Activated T-cell treated with anti-CD3 and anti-CD28 coated beads, Interleukin-2, amount 50 U/mL, for 24 hours (primary cell): ENCODE measurements around the gene NTRK3.

Experiments used
- DNase-seq: peaks from one replicate; pipeline ENCODE4 v3.0.0-alpha.2; 2020
- H3K27ac Mint-ChIP-seq: 2 replicates; pipeline ENCODE4 v1.8.0; 2020; ENCODE audit warnings: mild to moderate bottlenecking, mixed read lengths
- H3K27me3 Mint-ChIP-seq: 2 replicates; pipeline ENCODE4 v1.8.0; 2020; ENCODE audit warnings: mixed read lengths
- H3K36me3 Mint-ChIP-seq: 2 replicates; pipeline ENCODE4 v1.8.0; 2020; ENCODE audit warnings: low read depth, mixed read lengths
- H3K4me1 Mint-ChIP-seq: 2 replicates; pipeline ENCODE4 v1.8.0; 2020; ENCODE audit warnings: low read depth, mixed read lengths
- H3K4me3 Mint-ChIP-seq: 2 replicates; pipeline ENCODE4 v1.8.0; 2020; ENCODE audit warnings: mild to moderate bottlenecking, moderate library complexity, mixed read lengths
- H3K9me3 Mint-ChIP-seq: 2 replicates; pipeline ENCODE4 v1.8.0; 2020; ENCODE audit warnings: mixed read lengths

The NTRK3 gene

DNA sequence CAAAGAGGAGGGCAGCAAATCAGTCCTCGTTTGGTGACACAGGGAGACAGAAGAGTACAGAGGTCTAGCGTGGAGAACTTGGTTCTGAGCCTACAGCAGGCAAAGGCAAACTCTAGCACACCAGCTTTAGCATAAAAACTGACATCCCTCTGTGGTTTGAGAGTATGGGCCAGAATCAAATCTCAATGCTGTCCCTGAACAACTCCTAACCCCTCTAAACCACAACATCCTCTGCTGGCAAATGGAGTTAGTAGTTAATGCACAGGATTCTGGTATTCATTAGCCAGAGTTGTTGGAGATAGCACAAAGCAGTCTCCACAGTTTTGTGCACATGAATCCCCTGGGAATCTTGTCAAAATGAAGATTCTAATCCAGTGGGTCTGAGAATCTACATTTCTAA, 315.8 kb downstream of the NTRK3 start:
- Mint-ChIP-seq H3K4me1 (no peaks in the 10 kb centered on the region), H3K4me3 (no peak overlapping the region), H3K9me3 (no peaks in the 10 kb centered on the region), H3K36me3 (no peaks in the 10 kb centered on the region), H3K27ac (no peak overlapping the region), H3K27me3 (peaks cover 12% of the 10 kb centered on the region)
- no peak for DNase-seq

DNA sequence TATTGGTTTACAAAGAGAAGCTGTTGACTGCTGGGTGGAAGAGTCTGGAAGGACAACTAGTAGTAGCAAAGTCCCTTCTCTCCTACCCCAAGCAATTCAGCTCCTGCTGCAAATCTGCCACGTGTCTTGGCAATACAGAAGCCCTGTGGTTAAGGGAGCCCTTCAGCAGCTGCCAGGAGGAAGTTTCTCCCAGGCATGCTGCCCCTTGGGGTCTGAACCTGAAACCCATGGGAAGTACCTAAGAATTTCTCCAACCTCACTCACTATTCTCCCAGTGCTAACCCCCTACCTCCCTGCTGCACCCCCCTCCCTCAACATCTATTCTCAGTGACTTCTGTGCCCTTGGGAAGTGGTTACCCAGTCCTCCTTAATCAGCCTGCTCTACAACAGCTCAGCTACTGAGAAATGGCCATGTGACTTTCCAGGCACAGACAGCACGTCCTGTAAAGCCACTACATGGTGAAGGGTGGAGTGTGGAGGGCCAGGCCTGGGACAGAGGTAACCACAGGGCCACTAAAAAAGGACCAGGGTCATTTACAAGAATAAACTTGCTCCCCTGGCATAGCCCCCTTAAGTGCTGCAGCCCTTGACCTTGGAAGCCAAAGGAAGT, 316.6 kb downstream of the NTRK3 start:
- Mint-ChIP-seq H3K27me3 (peaks cover 12% of the 10 kb centered on the region), H3K27ac (no peak overlapping the region), H3K36me3 (no peaks in the 10 kb centered on the region), H3K4me1 (no peaks in the 10 kb centered on the region), H3K4me3 (no peak overlapping the region), H3K9me3 (no peaks in the 10 kb centered on the region)
- no peak for DNase-seq

DNA sequence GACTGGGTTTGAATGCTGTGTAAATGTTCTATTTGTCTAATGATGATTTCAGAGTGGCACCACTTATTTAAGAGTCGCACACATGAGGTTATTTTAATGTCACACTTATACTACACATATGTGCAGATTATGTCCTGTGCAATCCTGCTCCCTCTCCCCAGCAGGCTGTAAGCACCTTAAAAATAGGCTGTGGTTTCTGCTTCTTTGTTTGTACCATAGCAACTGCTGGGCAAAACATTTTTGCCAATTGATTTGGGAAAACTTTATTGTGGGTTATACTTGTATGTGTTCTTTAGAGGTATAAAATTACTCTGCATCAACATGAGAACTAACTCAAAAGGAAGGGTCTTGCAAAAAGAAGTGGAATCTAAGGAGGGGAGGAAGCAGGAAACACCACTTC, 318.5 kb downstream of the NTRK3 start:
- Mint-ChIP-seq H3K9me3 (no peaks in the 10 kb centered on the region), H3K4me1 (no peaks in the 10 kb centered on the region), H3K36me3 (no peaks in the 10 kb centered on the region), H3K27ac (no peak overlapping the region), H3K4me3 (no peak overlapping the region), H3K27me3 (peaks cover 12% of the 10 kb centered on the region)
- no peak for DNase-seq

DNA sequence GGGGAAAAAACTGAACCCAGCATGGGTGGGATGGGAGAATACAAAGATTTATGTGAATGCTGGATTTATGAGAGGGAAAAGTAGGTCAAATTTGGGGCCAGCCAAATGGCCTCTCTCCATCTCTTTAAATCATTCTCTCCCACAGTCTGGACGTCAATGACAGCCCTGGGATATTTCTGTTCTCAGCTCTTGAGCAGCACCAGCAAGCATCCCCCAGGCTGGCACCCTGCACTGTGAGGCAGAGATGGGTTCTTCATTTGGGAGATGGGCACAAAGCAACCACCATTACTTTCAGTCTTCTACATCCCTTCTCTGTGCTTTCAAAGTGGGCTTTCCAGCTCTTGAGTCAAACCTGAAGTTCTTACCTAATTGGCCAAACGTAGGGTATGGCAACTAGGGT, 321.0 kb downstream of the NTRK3 start:
- Mint-ChIP-seq H3K4me1 (no peaks in the 10 kb centered on the region), H3K27me3 (peaks cover 12% of the 10 kb centered on the region), H3K4me3 (no peak overlapping the region), H3K27ac (no peak overlapping the region), H3K9me3 (no peaks in the 10 kb centered on the region), H3K36me3 (no peaks in the 10 kb centered on the region)
- no peak for DNase-seq

DNA sequence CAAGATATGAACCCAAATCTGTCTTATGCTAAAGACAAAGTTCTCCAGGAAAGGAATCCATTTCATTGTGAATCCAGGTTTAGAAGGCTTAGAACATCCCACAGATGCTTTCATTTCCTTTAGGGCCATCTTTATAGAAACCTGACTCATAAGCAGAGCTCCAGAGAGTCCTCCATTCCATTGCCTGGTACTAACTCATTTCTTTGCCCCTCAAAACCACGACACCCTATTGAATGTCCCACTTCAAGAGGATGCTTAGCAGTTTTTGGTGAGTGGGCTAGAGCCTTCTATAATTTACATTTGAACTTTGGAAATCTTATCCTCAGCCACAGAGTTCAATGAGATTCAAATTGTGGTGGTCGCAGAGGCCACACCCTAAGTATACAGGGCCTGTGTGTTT, 325.0 kb downstream of the NTRK3 start:
- H3K36me3 Mint-ChIP-seq = no peaks in the 10 kb centered on the region
- no peak overlapping the region for H3K4me3 Mint-ChIP-seq
- no peak overlapping the region for H3K27ac Mint-ChIP-seq
- no peaks in the 10 kb centered on the region for H3K4me1 Mint-ChIP-seq
- no peak for DNase-seq
- H3K27me3 Mint-ChIP-seq = no peaks in the 10 kb centered on the region
- no peaks in the 10 kb centered on the region for H3K9me3 Mint-ChIP-seq

DNA sequence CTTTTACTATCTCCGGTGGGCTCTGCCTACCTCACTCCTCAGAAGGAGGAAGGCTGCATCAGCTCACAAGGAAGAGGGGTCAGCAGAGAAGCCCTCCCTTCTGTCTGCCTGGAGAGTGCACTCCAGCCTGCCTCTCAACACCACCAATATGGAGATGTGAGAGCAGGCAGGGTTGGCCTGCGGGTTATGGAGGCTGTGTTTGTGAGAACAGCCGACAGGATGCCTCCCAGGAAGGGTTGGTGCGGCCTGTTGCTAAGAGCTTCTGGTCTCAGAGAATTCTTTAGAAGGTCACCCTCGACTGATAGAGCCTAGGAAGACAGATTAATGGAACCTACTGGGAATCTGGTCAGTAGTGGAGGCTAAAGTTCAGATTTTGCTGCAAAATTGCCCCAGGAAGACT, 326.1 kb downstream of the NTRK3 start:
- no peaks in the 10 kb centered on the region for H3K4me1 Mint-ChIP-seq
- H3K36me3 Mint-ChIP-seq = no peaks in the 10 kb centered on the region
- no peak for DNase-seq
- no peak overlapping the region for H3K4me3 Mint-ChIP-seq
- H3K27me3 Mint-ChIP-seq = no peaks in the 10 kb centered on the region
- no peak overlapping the region for H3K27ac Mint-ChIP-seq
- no peaks in the 10 kb centered on the region for H3K9me3 Mint-ChIP-seq

DNA sequence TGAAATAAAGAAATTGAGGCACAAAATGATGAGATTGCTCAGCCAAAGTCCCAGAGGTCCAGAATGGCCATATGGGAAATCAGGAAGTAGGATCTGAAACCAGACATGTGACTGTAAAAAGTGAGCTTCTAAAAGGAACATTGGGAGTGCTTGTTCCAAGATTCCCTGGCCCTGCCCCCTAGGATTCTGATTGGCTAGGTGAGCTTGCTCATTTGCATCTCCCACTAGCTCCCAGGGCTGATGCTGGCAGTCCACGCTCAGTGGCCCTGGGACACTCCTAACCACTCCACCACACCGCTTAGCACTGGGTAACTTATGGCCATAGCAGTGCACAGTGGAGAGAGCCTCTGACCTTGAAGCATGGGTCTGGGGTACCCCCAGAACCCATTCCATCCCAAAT, 326.7 kb downstream of the NTRK3 start:
- H3K4me3 Mint-ChIP-seq = no peak overlapping the region
- no peaks in the 10 kb centered on the region for H3K9me3 Mint-ChIP-seq
- H3K27me3 Mint-ChIP-seq = no peaks in the 10 kb centered on the region
- DNase-seq = no peak
- H3K27ac Mint-ChIP-seq = no peak overlapping the region
- no peaks in the 10 kb centered on the region for H3K36me3 Mint-ChIP-seq
- no peaks in the 10 kb centered on the region for H3K4me1 Mint-ChIP-seq

DNA sequence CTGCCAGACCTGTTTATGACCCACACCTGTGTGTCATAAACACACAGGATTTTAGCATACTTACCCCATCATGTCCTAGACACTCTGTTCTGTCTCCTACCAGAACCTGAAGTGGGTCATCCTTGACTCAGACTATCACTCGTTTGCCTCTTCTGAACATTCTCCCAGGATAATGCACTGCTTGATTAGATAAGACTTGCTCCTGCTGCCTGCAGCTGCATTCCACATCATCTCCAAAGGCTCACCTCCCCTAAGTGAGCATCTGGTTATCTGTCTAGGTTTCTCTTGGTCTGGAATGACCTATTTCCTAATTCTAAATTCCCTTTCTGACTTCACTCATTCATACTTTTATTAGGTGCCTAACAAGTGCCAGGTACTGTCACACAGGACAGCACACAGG, 332.1 kb downstream of the NTRK3 start:
- H3K4me3 Mint-ChIP-seq = no peak overlapping the region
- no peak for DNase-seq
- no peaks in the 10 kb centered on the region for H3K9me3 Mint-ChIP-seq
- no peaks in the 10 kb centered on the region for H3K36me3 Mint-ChIP-seq
- no peaks in the 10 kb centered on the region for H3K27me3 Mint-ChIP-seq
- H3K4me1 Mint-ChIP-seq = no peaks in the 10 kb centered on the region
- no peak overlapping the region for H3K27ac Mint-ChIP-seq

DNA sequence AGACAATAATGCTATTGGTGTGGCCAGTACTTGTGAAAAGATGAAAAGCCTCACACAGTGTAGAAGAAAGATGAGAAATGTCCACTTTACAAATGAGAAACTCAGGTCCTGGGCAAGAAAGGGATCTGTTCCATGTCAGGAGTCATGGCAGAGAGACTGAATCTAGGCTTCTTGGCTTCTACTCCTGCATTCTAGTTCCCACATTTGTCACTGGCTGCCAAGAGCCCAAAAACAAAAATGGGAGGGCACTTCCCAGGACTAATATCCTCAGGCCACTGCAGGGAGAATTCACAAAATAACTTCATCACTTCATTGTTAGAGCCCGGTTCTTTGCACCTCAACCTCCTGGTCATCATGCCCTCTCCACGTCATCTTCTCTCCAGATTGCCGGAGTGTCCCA, 337.5 kb downstream of the NTRK3 start:
- no peak for DNase-seq
- Mint-ChIP-seq H3K27me3 (peaks cover 12% of the 10 kb centered on the region), H3K4me3 (no peak overlapping the region), H3K27ac (no peak overlapping the region), H3K4me1 (no peaks in the 10 kb centered on the region), H3K9me3 (no peaks in the 10 kb centered on the region), H3K36me3 (no peaks in the 10 kb centered on the region)

DNA sequence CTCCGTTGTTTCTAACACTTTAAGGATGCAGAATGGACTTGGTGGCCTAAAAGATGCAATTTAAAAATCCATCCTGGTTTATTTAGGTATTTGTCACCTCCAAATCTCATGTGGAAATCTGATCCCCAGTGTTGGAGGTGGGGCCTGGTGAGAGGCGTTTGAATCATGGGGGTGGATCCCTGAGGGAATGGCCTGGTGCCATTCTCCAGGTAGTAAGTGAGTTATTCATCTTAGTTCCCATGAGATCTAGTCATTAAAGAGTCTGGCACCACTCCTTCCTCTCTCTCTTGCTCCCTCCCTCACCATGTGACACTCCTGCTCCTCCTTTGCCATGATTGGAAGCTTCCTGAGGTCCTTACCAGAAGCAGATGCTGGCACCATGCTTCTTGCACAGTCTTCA, 339.1 kb downstream of the NTRK3 start:
- Mint-ChIP-seq H3K27me3 (peaks cover 12% of the 10 kb centered on the region), H3K9me3 (no peaks in the 10 kb centered on the region), H3K36me3 (no peaks in the 10 kb centered on the region), H3K27ac (no peak overlapping the region), H3K4me3 (no peak overlapping the region), H3K4me1 (no peaks in the 10 kb centered on the region)
- no peak for DNase-seq

DNA sequence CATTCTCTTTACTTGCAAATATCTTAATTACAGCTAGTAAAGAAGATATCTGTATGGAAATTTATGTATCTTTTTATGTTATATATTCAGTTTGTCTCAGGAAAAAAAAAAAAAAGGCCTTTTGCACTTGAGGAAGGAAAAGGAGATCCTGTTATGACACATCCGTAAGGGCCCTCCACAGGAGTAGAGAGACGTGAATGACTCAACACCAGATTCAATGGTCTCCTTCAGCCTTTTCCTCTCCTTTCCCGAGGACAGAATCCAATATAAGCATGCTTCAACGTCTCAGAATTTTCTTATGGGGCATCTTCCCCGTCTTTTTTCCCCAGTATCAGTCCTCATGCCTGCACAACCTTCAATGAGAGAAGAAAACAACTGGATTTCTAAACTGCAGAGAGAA, 340.3 kb downstream of the NTRK3 start:
- no peak overlapping the region for H3K4me3 Mint-ChIP-seq
- no peaks in the 10 kb centered on the region for H3K36me3 Mint-ChIP-seq
- no peak for DNase-seq
- H3K27me3 Mint-ChIP-seq = peaks cover 12% of the 10 kb centered on the region
- H3K9me3 Mint-ChIP-seq = no peaks in the 10 kb centered on the region
- H3K4me1 Mint-ChIP-seq = no peaks in the 10 kb centered on the region
- H3K27ac Mint-ChIP-seq = no peak overlapping the region

DNA sequence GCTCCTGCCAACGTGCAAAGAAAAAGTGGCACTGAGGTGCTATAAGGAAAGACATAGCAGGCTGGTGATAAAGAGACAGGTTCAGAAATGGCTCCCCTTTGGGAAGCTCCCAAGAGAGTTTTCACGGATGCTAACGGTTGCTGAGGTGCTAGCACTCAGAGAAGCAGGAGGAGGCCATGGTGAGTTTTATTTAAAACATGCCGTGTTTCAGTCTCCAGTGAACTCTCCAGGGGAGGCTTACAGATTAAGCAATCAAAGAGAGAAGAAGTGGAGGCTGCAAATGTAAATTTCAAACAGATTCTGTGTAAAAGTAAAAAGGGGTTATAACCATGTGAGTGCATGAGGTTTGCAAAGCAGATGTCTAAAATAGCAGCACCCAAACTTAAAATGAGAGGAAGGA, 346.2 kb downstream of the NTRK3 start:
- H3K27ac Mint-ChIP-seq = no peak overlapping the region
- H3K27me3 Mint-ChIP-seq = peaks cover 11% of the 10 kb centered on the region
- H3K36me3 Mint-ChIP-seq = no peaks in the 10 kb centered on the region
- no peaks in the 10 kb centered on the region for H3K4me1 Mint-ChIP-seq
- no peak for DNase-seq
- H3K4me3 Mint-ChIP-seq = no peak overlapping the region
- H3K9me3 Mint-ChIP-seq = no peaks in the 10 kb centered on the region

DNA sequence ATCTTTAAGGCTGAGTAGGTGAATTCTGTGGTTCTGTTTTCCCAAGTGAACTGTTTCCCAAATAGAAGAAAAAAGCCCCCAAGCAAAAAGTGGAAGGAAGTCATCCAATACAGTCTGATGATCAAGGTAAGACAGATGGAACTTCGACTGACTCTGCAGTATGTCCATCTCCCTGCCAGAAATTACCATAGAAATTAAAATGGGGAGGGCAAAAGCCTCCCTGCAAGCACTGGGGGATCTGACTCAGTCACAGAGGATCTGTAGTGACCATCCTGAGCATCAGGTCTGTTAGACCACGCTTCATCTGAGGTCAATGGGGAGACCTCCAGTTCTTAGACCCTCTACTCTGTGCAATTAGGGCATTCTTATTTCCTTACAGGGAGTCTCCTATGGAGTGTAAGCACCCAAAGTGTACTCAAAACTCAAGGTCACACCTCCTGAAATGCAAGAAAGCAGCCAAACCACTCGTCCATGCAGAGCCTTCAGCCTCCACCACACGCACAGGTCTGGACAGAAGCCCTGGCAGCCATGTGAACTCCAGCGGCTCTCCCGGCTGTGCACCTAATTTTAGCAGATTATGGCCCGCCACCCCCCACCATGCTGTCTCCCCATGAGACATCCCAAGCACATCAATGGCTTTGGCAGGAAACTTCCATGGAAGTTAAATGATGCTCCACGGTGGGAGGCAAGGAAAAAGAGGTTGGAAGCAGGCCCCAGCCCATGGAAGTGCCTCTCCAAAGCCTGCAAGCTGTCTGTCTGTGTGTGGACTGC, 348.7 kb downstream of the NTRK3 start:
- H3K27me3 Mint-ChIP-seq = peaks cover 7% of the 10 kb centered on the region
- no peak overlapping the region for H3K4me3 Mint-ChIP-seq
- H3K9me3 Mint-ChIP-seq = no peaks in the 10 kb centered on the region
- no peaks in the 10 kb centered on the region for H3K36me3 Mint-ChIP-seq
- DNase-seq = no peak
- H3K4me1 Mint-ChIP-seq = no peaks in the 10 kb centered on the region
- no peak overlapping the region for H3K27ac Mint-ChIP-seq

DNA sequence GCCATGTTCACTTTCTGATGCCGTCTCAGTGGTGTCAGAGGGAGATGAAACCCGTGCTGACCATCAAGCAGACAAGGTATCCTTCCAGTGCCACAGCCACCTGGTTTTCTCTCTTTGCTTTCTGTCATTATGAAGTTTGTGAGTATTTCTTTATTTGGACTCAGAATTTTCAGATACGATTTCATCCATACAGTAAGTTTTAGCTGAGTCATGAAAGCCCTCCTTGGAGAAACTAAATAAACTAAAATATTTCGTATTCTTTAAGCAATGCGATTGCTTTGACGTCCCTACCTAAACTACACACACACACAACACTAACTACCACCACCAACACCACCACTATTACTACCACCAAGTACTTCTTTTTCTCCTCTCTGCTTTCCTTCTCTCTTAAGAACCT, 350.1 kb downstream of the NTRK3 start:
- Mint-ChIP-seq H3K27ac (no peak overlapping the region), H3K4me1 (no peaks in the 10 kb centered on the region), H3K27me3 (peaks cover 9% of the 10 kb centered on the region), H3K4me3 (no peak overlapping the region), H3K36me3 (no peaks in the 10 kb centered on the region), H3K9me3 (no peaks in the 10 kb centered on the region)
- DNase-seq = no peak

DNA sequence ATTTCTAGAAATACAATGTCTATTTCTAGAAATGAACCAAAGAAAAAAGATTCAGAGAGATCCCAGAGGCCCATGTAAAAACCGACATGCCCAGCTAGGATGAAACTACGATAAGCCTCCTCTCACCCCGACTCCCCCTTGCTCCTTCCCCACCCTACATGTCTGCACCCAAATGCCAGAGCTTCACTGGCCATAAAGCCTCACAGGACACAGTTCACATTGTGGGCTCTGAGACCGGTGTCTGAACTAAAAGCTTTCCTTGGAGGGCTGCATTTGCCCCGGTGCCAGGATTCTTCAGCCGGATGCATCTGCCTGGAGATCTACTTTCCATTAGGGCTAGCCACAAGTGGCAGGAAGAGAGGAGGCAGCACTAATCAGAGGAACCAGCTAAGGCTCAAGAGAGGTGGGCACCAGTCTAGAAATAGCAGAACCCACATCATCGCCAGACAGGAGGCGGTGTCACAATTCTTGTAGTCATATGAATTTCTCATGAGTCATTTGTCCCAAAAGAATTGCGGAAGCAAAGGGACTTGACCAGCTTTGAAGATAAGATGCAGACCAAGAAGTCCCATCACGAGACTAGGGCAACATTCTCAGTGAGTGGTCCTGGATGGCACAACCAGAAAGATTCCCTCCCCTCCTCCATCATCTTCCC, 353.6 kb downstream of the NTRK3 start:
- Mint-ChIP-seq H3K9me3 (no peaks in the 10 kb centered on the region), H3K27ac (no peak overlapping the region), H3K4me3 (no peak overlapping the region), H3K36me3 (no peaks in the 10 kb centered on the region), H3K27me3 (peaks cover 9% of the 10 kb centered on the region), H3K4me1 (no peaks in the 10 kb centered on the region)
- no peak for DNase-seq
